Measurements from ENCODE around the gene PLCXD3.
"Not testable (repeated sequence)": the region's sequence is repeated elsewhere in the genome, so short reads cannot be mapped to it uniquely, and the experiment has no call there.

PLCXD3 gene

GRCh38 chr5:41485533-41485932 is 24.9 kb downstream of the PLCXD3 start:
- DNase-seq (ENCODE audit: low read depth) = no peak

GRCh38 chr5:41482715-41483114 is 27.7 kb downstream of the PLCXD3 start:
- DNase-seq (ENCODE audit: low read depth) = no peak

DNA sequence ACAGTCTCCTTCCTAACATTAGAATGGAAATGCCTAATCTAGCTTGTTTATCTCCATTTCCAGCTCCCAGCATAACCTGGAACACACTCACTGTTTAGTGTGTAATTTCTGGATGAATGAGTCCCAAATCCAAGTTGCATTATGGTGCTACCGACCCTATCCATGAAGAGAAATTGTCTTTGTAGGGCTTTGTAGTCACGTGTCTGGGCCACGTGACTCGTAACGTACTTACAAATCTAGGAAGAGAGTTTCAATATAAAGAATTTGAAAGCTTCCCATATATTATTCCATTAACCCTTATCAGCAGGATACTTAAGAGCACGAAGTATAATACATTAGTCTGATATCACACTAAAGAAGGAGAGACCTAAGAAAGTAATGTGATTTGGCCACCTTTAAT is 28.2 kb downstream of the PLCXD3 start:
- no peak for DNase-seq (ENCODE audit: low read depth)

GRCh38 chr5:41471571-41472208 is 38.7 kb downstream of the PLCXD3 start:
- DNase-seq (ENCODE audit: low read depth) = not testable (repeated sequence)

GRCh38 chr5:41465493-41466171 is 44.8 kb downstream of the PLCXD3 start:
- no peak for DNase-seq (ENCODE audit: low read depth)

- DNase-seq (ENCODE audit: low read depth) = no peak
Observed at GRCh38 chr5:41459557-41459956, 50.8 kb downstream of the PLCXD3 start.

GRCh38 chr5:41457094-41457493 is 53.3 kb downstream of the PLCXD3 start:
- DNase-seq (ENCODE audit: low read depth) = no peak

DNA sequence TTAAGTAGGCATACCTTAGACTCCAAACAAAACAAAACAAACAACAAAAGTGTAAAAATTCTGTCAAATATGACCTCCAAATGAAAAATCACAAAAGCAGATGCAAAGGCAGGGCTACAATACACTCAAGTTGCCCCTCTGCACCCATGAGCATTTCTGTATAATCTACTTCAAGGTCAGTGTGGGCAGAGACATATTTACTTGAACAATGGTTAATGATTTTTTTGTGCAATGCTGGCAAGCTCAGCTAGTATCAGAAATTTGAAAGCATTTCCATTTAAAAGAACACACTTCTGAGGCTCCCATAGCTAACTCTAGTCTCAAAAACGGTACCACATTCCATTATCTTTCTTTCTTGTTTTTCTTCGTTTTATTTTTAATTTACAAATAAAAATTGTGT is 57.9 kb downstream of the PLCXD3 start:
- DNase-seq (ENCODE audit: low read depth) = no peak

DNA sequence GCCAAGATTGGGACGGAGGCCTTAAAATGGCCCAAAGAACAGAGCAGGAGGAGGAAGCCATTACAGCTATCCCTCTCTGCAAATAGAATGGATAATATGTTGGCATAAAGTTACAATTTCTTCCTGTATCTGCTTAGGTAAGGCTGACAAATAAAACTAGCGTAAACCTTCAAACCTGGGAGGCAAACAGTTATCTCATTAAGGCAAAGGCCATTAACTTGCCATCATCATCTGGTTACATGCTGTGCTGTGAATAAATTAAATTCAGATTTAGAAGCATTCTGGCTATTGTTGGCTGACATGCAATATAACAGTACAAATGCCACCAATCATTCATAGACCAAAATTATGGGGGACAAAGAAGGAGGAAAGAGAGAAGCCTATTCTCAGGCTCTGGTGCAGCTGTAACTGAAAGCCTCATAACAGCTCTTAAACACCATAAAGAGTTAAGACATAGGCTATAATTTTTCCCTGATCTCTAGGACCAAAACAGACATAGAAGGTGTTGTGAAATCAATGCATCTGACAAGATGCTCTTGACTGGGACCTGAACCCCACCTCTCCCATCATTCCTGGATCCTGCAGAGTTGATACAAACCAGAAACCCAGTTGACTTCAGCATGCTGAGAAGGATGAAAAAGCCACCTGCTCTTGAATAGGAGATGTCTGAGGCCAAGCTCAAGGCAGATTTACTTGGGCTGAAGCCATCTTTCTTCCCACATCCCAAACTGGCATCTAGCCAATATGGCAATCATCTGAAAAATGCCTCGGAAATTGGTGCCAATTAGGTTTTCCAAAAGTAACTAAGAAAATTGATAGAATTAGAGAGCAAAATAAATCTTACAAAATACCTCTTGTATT is 62.5 kb downstream of the PLCXD3 start:
- DNase-seq (ENCODE audit: low read depth) = no peak

DNA sequence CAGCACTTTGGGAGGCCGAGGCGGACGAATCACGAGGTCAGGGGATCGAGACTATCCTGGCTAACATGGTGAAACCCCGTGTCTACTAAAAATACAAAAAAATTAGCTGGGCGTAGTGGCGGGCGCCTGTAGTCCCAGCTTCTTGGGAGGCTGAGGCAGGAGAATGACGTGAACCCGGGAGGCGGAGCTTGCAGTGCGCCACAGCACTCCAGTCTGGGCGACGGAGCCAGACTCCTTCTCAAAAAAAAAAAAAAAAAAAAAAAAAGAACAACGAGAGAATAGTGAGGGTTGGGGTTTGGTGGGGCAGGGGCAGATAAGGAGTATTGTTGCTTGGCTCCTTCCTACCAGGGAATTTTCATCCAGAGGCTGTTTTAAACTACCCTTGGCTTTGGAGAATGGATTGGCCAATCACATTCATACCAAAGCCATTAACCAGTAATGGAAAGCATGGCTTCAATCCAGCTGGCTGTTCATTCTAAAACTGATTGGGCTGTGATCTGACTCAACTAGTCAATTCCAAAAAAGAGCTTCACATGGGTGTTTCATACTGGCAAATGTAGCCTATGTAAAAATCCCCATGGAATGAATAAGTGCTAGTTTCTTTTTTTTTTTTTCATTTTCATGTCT is 64.4 kb downstream of the PLCXD3 start:
- DNase-seq (ENCODE audit: low read depth) = no peak

GRCh38 chr5:41435276-41435675 is 75.1 kb downstream of the PLCXD3 start:
- no peak for DNase-seq (ENCODE audit: low read depth)

- no peak for DNase-seq (ENCODE audit: low read depth)
Observed at GRCh38 chr5:41433552-41434181, 76.7 kb downstream of the PLCXD3 start.

DNA sequence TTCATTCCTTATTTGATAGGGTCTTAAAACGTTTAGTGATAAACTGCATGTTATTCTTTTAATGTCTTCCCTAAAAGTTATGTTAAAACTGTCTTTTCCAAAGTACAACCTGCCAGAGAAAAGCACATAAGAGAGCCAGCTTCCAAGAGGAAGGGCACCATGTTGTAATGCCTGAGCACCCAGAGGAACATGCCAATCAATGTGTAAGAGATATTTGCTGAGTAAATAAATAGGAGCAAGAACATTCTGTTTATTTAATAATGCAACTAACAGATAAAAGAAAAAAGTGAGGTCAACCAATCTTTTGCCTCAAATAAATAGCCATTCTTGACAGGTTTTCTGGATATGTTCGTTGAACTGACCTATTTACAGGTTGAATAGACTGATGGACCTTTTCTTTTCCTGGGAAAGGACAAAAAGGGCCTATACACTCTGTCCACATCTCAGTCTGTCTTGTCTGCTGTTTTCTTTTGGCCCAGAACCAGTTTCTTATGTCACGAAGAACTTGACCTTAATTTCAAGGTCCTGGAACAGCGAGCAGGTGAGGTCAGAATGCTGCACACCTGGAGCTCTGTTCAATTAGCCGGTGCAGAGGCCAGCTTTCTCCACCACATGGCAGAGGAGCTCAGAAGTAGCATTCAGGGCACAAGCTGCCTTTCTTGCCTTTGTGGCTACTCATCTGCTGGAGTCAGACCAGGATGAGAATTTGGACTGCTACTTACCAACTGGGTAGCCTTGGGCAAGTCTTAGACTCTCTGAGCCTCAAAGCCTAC is 77.7 kb downstream of the PLCXD3 start:
- DNase-seq (ENCODE audit: low read depth) = no peak

DNA sequence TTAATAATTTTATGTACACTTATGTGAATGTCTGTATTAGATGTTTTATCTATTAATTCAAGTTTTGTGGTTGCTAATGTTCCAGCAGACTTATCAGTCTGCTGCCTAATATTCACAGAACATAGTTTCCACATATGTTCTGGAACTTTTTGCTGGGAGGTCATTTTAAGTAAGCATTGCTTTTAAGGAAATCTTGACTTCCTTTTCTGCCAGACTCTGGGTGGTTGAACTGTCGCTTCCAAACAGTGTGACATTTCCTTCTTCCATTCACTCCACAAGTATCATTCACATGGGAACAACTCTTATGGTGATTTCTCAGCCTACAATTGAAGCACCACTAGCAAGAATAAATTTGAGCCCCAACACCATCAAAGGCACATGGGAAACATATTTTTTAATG is 82.9 kb downstream of the PLCXD3 start:
- DNase-seq (ENCODE audit: low read depth) = no peak

- no peak for DNase-seq (ENCODE audit: low read depth)
Observed at GRCh38 chr5:41425736-41426135, 84.7 kb downstream of the PLCXD3 start.

DNA sequence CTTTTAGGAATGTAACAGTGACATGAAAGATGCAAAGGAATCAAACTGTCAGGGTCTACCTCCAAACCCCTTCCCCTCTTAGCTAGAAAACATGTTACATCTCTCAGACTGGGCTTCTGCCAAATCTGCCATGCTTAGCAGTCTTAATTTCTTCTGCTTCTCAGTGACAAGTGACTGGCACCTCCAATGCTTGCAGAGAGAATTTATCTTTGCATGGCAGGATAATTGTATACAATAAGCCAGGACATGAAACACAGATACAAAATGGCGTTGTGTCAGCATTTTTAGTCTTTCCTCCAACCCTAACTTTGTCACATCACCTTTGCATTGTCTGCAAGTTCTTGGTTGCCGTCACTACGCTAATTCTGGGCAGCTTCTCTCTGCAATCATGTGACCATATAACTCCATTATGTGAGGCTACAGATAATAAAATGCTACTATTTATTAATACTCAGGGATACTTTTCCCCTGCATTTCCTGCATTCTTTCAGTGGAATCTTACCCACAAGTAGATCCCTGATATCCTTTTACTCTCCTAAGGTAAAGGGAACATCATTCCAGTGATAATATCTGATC is 89.8 kb downstream of the PLCXD3 start:
- DNase-seq (ENCODE audit: low read depth) = no peak

- DNase-seq (ENCODE audit: low read depth) = peak; percentile 25
Observed at GRCh38 chr5:41418220-41419031, 92.0 kb downstream of the PLCXD3 start.

DNA sequence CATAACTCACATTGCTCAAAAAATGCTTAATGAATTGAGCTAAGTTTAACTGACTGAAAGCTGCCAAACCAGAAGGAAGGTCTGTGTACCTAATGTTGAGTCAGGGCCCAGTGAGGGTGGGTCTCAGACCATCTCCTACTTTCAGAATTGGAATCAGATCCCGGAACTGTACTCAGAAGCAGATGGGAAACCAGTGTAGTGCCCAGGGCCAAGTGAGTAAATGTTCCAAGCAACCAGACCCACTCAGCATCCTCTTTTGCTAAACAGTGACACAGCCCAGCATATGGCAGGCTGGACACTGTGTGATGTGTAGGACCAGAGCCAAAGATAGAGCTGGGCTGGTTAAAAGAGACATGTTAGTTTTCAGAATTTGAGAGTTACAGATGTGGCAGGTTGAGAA is 94.1 kb downstream of the PLCXD3 start:
- no peak for DNase-seq (ENCODE audit: low read depth)

- DNase-seq (ENCODE audit: low read depth) = no peak
Observed at GRCh38 chr5:41415242-41415641, 95.2 kb downstream of the PLCXD3 start.

GRCh38 chr5:41414598-41414997 is 95.8 kb downstream of the PLCXD3 start:
- DNase-seq (ENCODE audit: low read depth) = peak; percentile 92

Measured in amniotic epithelial cell (primary cell).